ENCODE results near the gene NAT16. TPM values are rescaled to one million over a fixed set of nuclear protein-coding genes. Genes with fewer than 3 reads are reported as not detected.

Gene NAT16
- total and polyA plus RNA-seq, 2 of the 13 experiments (the other 11 are each of a cell fraction or from before 2014, with no cell fraction given) = 0.04 TPM; not detected in 1

GRCh38 chr7:101220295-101220694, 40.2 kb upstream of the NAT16 start (continued):
- TF ChIP-seq SAP130 (CRISPR knock-in tag; IDR thresholded peaks at IDR 0.05; ENCODE audit: low read depth) (peak; percentile 48), EED (CRISPR knock-in tag; IDR thresholded peaks at IDR 0.05) (no peak), POLR2G (IDR thresholded peaks at IDR 0.05; ENCODE audit: low read depth, low read length) (no peak), ZNF331 (CRISPR knock-in tag; IDR thresholded peaks at IDR 0.05) (peak; percentile 38; the same call in 1 of the 2 replicates), ZNF362 (CRISPR knock-in tag; IDR thresholded peaks at IDR 0.05; ENCODE audit: borderline replicate concordance) (no peak), ATM (IDR thresholded peaks at IDR 0.05; ENCODE audit: borderline replicate concordance) (no peak), ATF5 (CRISPR knock-in tag; IDR thresholded peaks at IDR 0.05; ENCODE audit: low read depth) (no peak), ZNF644 (CRISPR knock-in tag; IDR thresholded peaks at IDR 0.05; ENCODE audit: low read depth) (peak; percentile 58), AKNA (CRISPR knock-in tag; IDR thresholded peaks at IDR 0.05; ENCODE audit: borderline replicate concordance) (no peak), ZNF761 (CRISPR knock-in tag; conservative IDR thresholded peaks at IDR 0.05) (no peak), SATB2 (CRISPR knock-in tag; IDR thresholded peaks at IDR 0.05) (no peak), CEBPB (IDR thresholded peaks at IDR 0.05; ENCODE audit: borderline replicate concordance, low read depth, low read length) (peak; percentile 64; the same call in 1 of the 2 replicates), ZUFSP (CRISPR knock-in tag; IDR thresholded peaks at IDR 0.05; ENCODE audit: borderline replicate concordance) (no peak), FOXO1 (CRISPR knock-in tag; IDR thresholded peaks at IDR 0.05) (no peak), MIER3 (CRISPR knock-in tag; IDR thresholded peaks at IDR 0.05; ENCODE audit: borderline replicate concordance) (peak; percentile 37; the same call in 1 of the 2 replicates), SP4 (CRISPR knock-in tag; IDR thresholded peaks at IDR 0.05) (no peak), ZNF282 (IDR thresholded peaks at IDR 0.05; ENCODE audit: partially characterized antibody) (no peak), RBM39 (IDR thresholded peaks at IDR 0.05; ENCODE audit: low read depth, low read length, poor library complexity, severe bottlenecking) (no peak), MLLT10 (CRISPR knock-in tag; IDR thresholded peaks at IDR 0.05) (no peak), ZNF816 (CRISPR knock-in tag; IDR thresholded peaks at IDR 0.05; ENCODE audit: borderline replicate concordance) (no peak), FOSL2 (CRISPR knock-in tag; IDR thresholded peaks at IDR 0.05) (peak; percentile 50), ZFP41 (CRISPR knock-in tag; IDR thresholded peaks at IDR 0.05; ENCODE audit: borderline replicate concordance) (no peak), ZNF557 (CRISPR knock-in tag; IDR thresholded peaks at IDR 0.05) (no peak)
